Measurements from ENCODE around the gene SCN2B.

GRCh38 chr11:118144301-118145268 lies 31.9 kb downstream of the SCN2B start:
- TF ChIP-seq CTCF (IDR thresholded peaks at IDR 0.05 in 8 of 11, conservative IDR thresholded peaks at IDR 0.05 in 3 of 11) (no peak), POLR2A (IDR thresholded peaks at IDR 0.05) (no peak), POLR2AphosphoS5 (IDR thresholded peaks at IDR 0.05) (no peak)
